H9 (cell line): ENCODE measurements around the gene SPTBN4. TPM values are rescaled to one million over a fixed set of nuclear protein-coding genes. Genes with fewer than 3 reads are reported as not detected.

Experiments used
- DNase-seq: peaks from one replicate; pipeline ENCODE4 v3.0.0-alpha.2; 2017
- H2AFZ ChIP-seq: one replicate; pipeline ENCODE4 v1.6.1; 2013; ENCODE audit warnings: mild to moderate bottlenecking, low read length, control low read depth, moderate library complexity
- H2AK5ac ChIP-seq: 2 replicates; pipeline ENCODE4 v1.6.1; 2013; ENCODE audit warnings: low read length, control low read depth, mixed read lengths; ENCODE audit not compliant: insufficient read length
- H2BK120ac ChIP-seq: one replicate; pipeline ENCODE4 v1.6.1; 2013; ENCODE audit warnings: low read depth, mild to moderate bottlenecking, low read length, control low read depth, inconsistent platforms; ENCODE audit not compliant: poor library complexity, severe bottlenecking
- H2BK12ac ChIP-seq: 2 replicates; pipeline ENCODE4 v1.6.1; 2013; ENCODE audit warnings: low read length, control low read depth, mixed read lengths, low read depth; ENCODE audit not compliant: insufficient read length
- H2BK15ac ChIP-seq: 2 replicates; pipeline ENCODE4 v1.6.1; 2013; ENCODE audit warnings: low read depth, low read length, control low read depth
- H2BK20ac ChIP-seq: one replicate; pipeline ENCODE4 v1.6.1; 2013; ENCODE audit warnings: low read depth, mild to moderate bottlenecking, low read length, control low read depth, inconsistent platforms; ENCODE audit not compliant: poor library complexity, severe bottlenecking
- H2BK5ac ChIP-seq: 2 replicates; pipeline ENCODE4 v1.6.1; 2013; ENCODE audit warnings: low read length, control low read depth, mixed read lengths; ENCODE audit not compliant: insufficient read length
- H3K14ac ChIP-seq: 2 replicates; pipeline ENCODE4 v1.6.1; 2013; ENCODE audit warnings: low read length, control low read depth; ENCODE audit not compliant: insufficient read depth
- H3K18ac ChIP-seq: 2 replicates; pipeline ENCODE4 v1.6.1; 2013; ENCODE audit warnings: low read depth, mild to moderate bottlenecking, mixed read lengths, low read length, control low read depth; ENCODE audit not compliant: insufficient read length
- H3K23ac ChIP-seq: 2 replicates; pipeline ENCODE4 v1.6.1; 2013; ENCODE audit warnings: low read length, control low read depth, mixed read lengths, low read depth; ENCODE audit not compliant: insufficient read length
- H3K23me2 ChIP-seq: 2 replicates; pipeline ENCODE4 v1.6.1; 2013; ENCODE audit warnings: low read depth, mild to moderate bottlenecking, mixed read lengths, low read length, control low read depth; ENCODE audit not compliant: insufficient read length, poor library complexity, severe bottlenecking
- H3K27ac ChIP-seq: 2 replicates; pipeline ENCODE4 v1.5.1; 2013; ENCODE audit warnings: low read length, control low read depth, mixed read lengths, low read depth; ENCODE audit not compliant: insufficient read length
- H3K27me3 ChIP-seq: 2 replicates; pipeline ENCODE4 v1.6.1; 2013; ENCODE audit warnings: low read length, control low read depth, inconsistent platforms; ENCODE audit not compliant: insufficient read depth
- H3K4ac ChIP-seq: 2 replicates; pipeline ENCODE4 v1.6.1; 2013; ENCODE audit warnings: low read depth, mild to moderate bottlenecking, control low read depth, inconsistent platforms, low read length, moderate library complexity
- H3K4me1 ChIP-seq: 2 replicates; pipeline ENCODE4 v1.6.1; 2013; ENCODE audit warnings: low read length, control low read depth, inconsistent platforms; ENCODE audit not compliant: insufficient read depth
- H3K4me2 ChIP-seq: 2 replicates; pipeline ENCODE4 v1.6.1; 2013; ENCODE audit warnings: low read length, control low read depth, mixed read lengths; ENCODE audit not compliant: insufficient read length, insufficient read depth
- H3K56ac ChIP-seq: 2 replicates; pipeline ENCODE4 v1.6.1; 2013; ENCODE audit warnings: low read depth, mild to moderate bottlenecking, mixed read lengths, low read length, control low read depth; ENCODE audit not compliant: insufficient read length
- H3K79me1 ChIP-seq: 2 replicates; pipeline ENCODE4 v1.6.1; 2013; ENCODE audit warnings: low read depth, mild to moderate bottlenecking, moderate library complexity, low read length, control low read depth, inconsistent platforms; ENCODE audit not compliant: insufficient read depth, poor library complexity, severe bottlenecking
- H3K79me2 ChIP-seq: 2 replicates; pipeline ENCODE4 v1.6.1; 2013; ENCODE audit warnings: low read length, control low read depth, inconsistent platforms; ENCODE audit not compliant: insufficient read depth
- H3K9ac ChIP-seq: 2 replicates; pipeline ENCODE4 v1.6.1; 2013; ENCODE audit warnings: low read length, control low read depth, mixed read lengths; ENCODE audit not compliant: insufficient read length; ENCODE audit errors: extremely low read depth
- H3K9me3 ChIP-seq: one replicate; pipeline ENCODE4 v1.6.1; 2013; ENCODE audit warnings: low read depth, low read length, inconsistent platforms; ENCODE audit not compliant: control insufficient read depth
- H3T11ph ChIP-seq: one replicate; pipeline ENCODE4 v1.6.1; 2013; ENCODE audit warnings: mild to moderate bottlenecking, low read length, control low read depth, inconsistent platforms
- H4K20me1 ChIP-seq: one replicate; pipeline ENCODE4 v1.6.1; 2013; ENCODE audit not compliant: control insufficient read depth, insufficient read length, insufficient read depth
- H4K5ac ChIP-seq: 2 replicates; pipeline ENCODE4 v1.6.1; 2013; ENCODE audit warnings: low read depth, mild to moderate bottlenecking, mixed read lengths, low read length, control low read depth; ENCODE audit not compliant: insufficient read length
- H4K8ac ChIP-seq: replicated peaks from 2 replicates; pipeline ENCODE4 v1.6.1; 2013; ENCODE audit warnings: low read length, control low read depth, mixed read lengths, low read depth; ENCODE audit not compliant: insufficient read length
- H4K91ac ChIP-seq: 2 replicates; pipeline ENCODE4 v1.6.1; 2013; ENCODE audit warnings: low read depth, mild to moderate bottlenecking, moderate library complexity, mixed read lengths, low read length, control low read depth; ENCODE audit not compliant: insufficient read length
- H3K27ac Mint-ChIP-seq, 3 experiments: 2 replicates in 2 of 3; 3 replicates in 1 of 3; pipeline ENCODE4 v1.8.0; 2020 to 2021; ENCODE audit warnings: mixed read lengths in 3 of 3, mild to moderate bottlenecking in 1 of 3, moderate library complexity in 1 of 3
- H3K27me3 Mint-ChIP-seq: 2 replicates; pipeline ENCODE4 v1.8.0; 2021; ENCODE audit warnings: low read depth, mild to moderate bottlenecking, moderate library complexity, mixed read lengths
- H3K36me3 Mint-ChIP-seq, 3 experiments: 2 replicates in 2 of 3; 3 replicates in 1 of 3; pipeline ENCODE4 v1.8.0; 2020 to 2021; ENCODE audit warnings: low read depth in 3 of 3, mixed read lengths in 3 of 3; ENCODE audit not compliant: insufficient read depth in 1 of 3
- H3K4me1 Mint-ChIP-seq, 2 experiments: 2 replicates each; pipeline ENCODE4 v1.8.0; 2020; ENCODE audit warnings: mixed read lengths in 2 of 2
- H3K4me3 Mint-ChIP-seq, 2 experiments: 2 replicates in 1 of 2; 3 replicates in 1 of 2; pipeline ENCODE4 v1.8.0; 2020 to 2021; ENCODE audit warnings: mild to moderate bottlenecking in 2 of 2, mixed read lengths in 2 of 2, moderate library complexity in 1 of 2
- H3K9me3 Mint-ChIP-seq, 2 experiments: 2 replicates in 1 of 2; 3 replicates in 1 of 2; pipeline ENCODE4 v1.8.0; 2020; ENCODE audit warnings: mild to moderate bottlenecking in 2 of 2, mixed read lengths in 2 of 2, moderate library complexity in 1 of 2
- CTCF ChIP-seq: fragments of 200-600 bp; sonication (generic); conservative IDR thresholded peaks from 3 replicates; pipeline ENCODE4 v1.8.0; 2021; ENCODE audit warnings: antibody characterized with exemption, mild to moderate bottlenecking
- WGBS: extraction: QIAGEN DNeasy Blood & Tissue Kit; methylation state at CpG from one replicate; pipeline ENCODE4 v1.1.7; 2013; ENCODE audit warnings: missing lambda C conversion rate, low lambda C conversion rate, mixed read lengths; ENCODE audit not compliant: insufficient read length; ENCODE audit errors: extremely low coverage; 5-methylcytosine and 5-hydroxymethylcytosine counted together
- total RNA-seq: library from RNA; stranded (reverse); gene quantifications from 2 replicates; pipeline ENCODE4 v1.2.1, GENCODE V29; 2021

SPTBN4 gene
- total RNA-seq, 1 experiment from 2014 or later, result 2.9 TPM

- no peak for TF ChIP-seq CTCF
- Histone ChIP-seq H3T11ph (no peak overlapping the region), H3K27me3 (no peaks in the 10 kb centered on the region), H2BK120ac (no peak overlapping the region), H3K27ac (no peak overlapping the region), H4K20me1 (no peaks in the 10 kb centered on the region), H3K23me2 (no peaks in the 10 kb centered on the region), H2BK20ac (no peak overlapping the region), H4K5ac (no peak overlapping the region), H3K4me2 (no peak overlapping the region), H2AK5ac (no peak overlapping the region), H3K79me2 (no peaks in the 10 kb centered on the region), H3K9me3 (no peaks in the 10 kb centered on the region), H2BK15ac (no peak overlapping the region), H4K8ac (no peak overlapping the region), H2BK12ac (no peak overlapping the region), H3K4me1 (no peaks in the 10 kb centered on the region), H3K79me1 (no peaks in the 10 kb centered on the region), H3K56ac (no peak overlapping the region), H3K9ac (no peak overlapping the region), H3K4ac (no peak overlapping the region), H3K23ac (no peak overlapping the region), H4K91ac (no peak overlapping the region), H3K18ac (no peak overlapping the region), H3K14ac (no peak overlapping the region), H2BK5ac (no peak overlapping the region), H2AFZ (no peak overlapping the region)
- WGBS, result no CpG with 5 or more reads among the region's 24 CpGs
- H3K27me3 Mint-ChIP-seq, result no peaks in the 10 kb centered on the region; the same call in 1 of the 2 replicates
- peaks cover 0 to 3% of the 10 kb centered on the region in 2 experiments; a peak in 3 of 5 replicates for H3K9me3 Mint-ChIP-seq
- no peak overlapping the region for H3K4me3 Mint-ChIP-seq
- no peak for DNase-seq
- H3K36me3 Mint-ChIP-seq, result peaks cover 41 to 79% (median 62%) of the 10 kb centered on the region in 3 experiments; a peak in 6 of 7 replicates
- H3K4me1 Mint-ChIP-seq, result peaks cover 16 to 23% of the 10 kb centered on the region in 2 experiments
- no peak overlapping the region for H3K27ac Mint-ChIP-seq
These were observed 155.4 kb downstream of the SPTBN4 start for GRCh38 chr19:40621966-40622772.
